SK-N-MC (cell line): ENCODE measurements around the gene THADA.
A peak's percentile ranks its signal among the peaks of the same experiment; 100 is the strongest.

Experiments used
- DNase-seq: peaks from one replicate; pipeline ENCODE4 v3.0.0-alpha.2; 2011; ENCODE audit warnings: low read depth, low spot score
- H3K27ac ChIP-seq: fragments of 200-600 bp; sonication (generic); 2 replicates; pipeline ENCODE4 v1.5.1; 2016; ENCODE audit warnings: mixed run types
- H3K36me3 ChIP-seq: fragments of 200-600 bp; sonication (generic); 2 replicates; pipeline ENCODE4 v1.6.1; 2017; ENCODE audit warnings: antibody characterized with exemption, low read length, mixed read lengths; ENCODE audit not compliant: insufficient read depth
- H3K4me3 ChIP-seq: fragments of 200-600 bp; sonication (generic); 2 replicates; pipeline ENCODE4 v1.5.1; 2016
- H3K9ac ChIP-seq: fragments of 200-600 bp; sonication (generic); 2 replicates; pipeline ENCODE4 v1.8.0; 2017; ENCODE audit warnings: mixed run types, mixed read lengths; ENCODE audit not compliant: insufficient read length
- H3K9me3 ChIP-seq: fragments of 200-600 bp; sonication (generic); 2 replicates; pipeline ENCODE4 v1.6.1; 2017; ENCODE audit warnings: low read depth, mild to moderate bottlenecking, antibody characterized with exemption, low read length, moderate library complexity, mixed read lengths
- EZH2 ChIP-seq: fragments of 200-600 bp; sonication (generic); IDR thresholded peaks from one replicate; pipeline ENCODE4 v1.6.1; 2017; ENCODE audit warnings: antibody characterized with exemption
- FOXP2 ChIP-seq: optimal IDR thresholded peaks from 2 replicates; pipeline ENCODE3; 2011; ENCODE audit warnings: mild to moderate bottlenecking, moderate library complexity; ENCODE audit not compliant: insufficient read depth; ENCODE audit errors: extremely low read length, control extremely low read depth
- POLR2AphosphoS5 ChIP-seq: IDR thresholded peaks from 2 replicates; pipeline ENCODE4 v1.6.1; 2012; ENCODE audit warnings: mild to moderate bottlenecking, low read depth, low read length, borderline replicate concordance

The THADA gene

GRCh38 chr2:43348908-43349661 is 246.8 kb downstream of the THADA start:
- TF ChIP-seq FOXP2 = no peak
- TF ChIP-seq EZH2 = no peak
- no peak for TF ChIP-seq POLR2AphosphoS5
- Histone ChIP-seq H3K4me3 (peak overlapping the region; percentile 16; the same call in 1 of the 2 replicates), H3K36me3 (no peaks in the 10 kb centered on the region), H3K9ac (no peak overlapping the region), H3K27ac (peak overlapping the region; percentile 81; the same call in 1 of the 2 replicates), H3K9me3 (no peaks in the 10 kb centered on the region)
- peak; percentile 22 for DNase-seq

- DNase-seq = no peak
- TF ChIP-seq FOXP2 (no peak), POLR2AphosphoS5 (no peak), EZH2 (no peak)
- Histone ChIP-seq H3K9me3 (no peaks in the 10 kb centered on the region), H3K9ac (no peak overlapping the region), H3K36me3 (no peaks in the 10 kb centered on the region), H3K27ac (no peak overlapping the region), H3K4me3 (no peak overlapping the region)
These were observed 248.1 kb downstream of the THADA start for GRCh38 chr2:43347746-43348145.

- Histone ChIP-seq H3K4me3 (no peak overlapping the region), H3K27ac (no peak overlapping the region), H3K9me3 (no peaks in the 10 kb centered on the region), H3K36me3 (no peaks in the 10 kb centered on the region), H3K9ac (no peak overlapping the region)
- TF ChIP-seq FOXP2 (no peak), POLR2AphosphoS5 (no peak)
- DNase-seq = no peak
These were observed 249.0 kb downstream of the THADA start for GRCh38 chr2:43346602-43347567.

GRCh38 chr2:43345872-43346271 is 250.0 kb downstream of the THADA start:
- TF ChIP-seq FOXP2 = no peak
- Histone ChIP-seq H3K4me3 (no peak overlapping the region), H3K9me3 (no peaks in the 10 kb centered on the region), H3K9ac (no peak overlapping the region), H3K27ac (no peak overlapping the region), H3K36me3 (no peaks in the 10 kb centered on the region; the same call in 1 of the 2 replicates)
- DNase-seq = no peak

- TF ChIP-seq FOXP2 = no peak
- TF ChIP-seq EZH2 = no peak
- TF ChIP-seq POLR2AphosphoS5 = no peak
- no peak for DNase-seq
- Histone ChIP-seq H3K9me3 (no peaks in the 10 kb centered on the region), H3K27ac (no peak overlapping the region; the same call in 1 of the 2 replicates), H3K36me3 (no peaks in the 10 kb centered on the region; the same call in 1 of the 2 replicates), H3K9ac (no peak overlapping the region), H3K4me3 (no peak overlapping the region)
These were observed 250.4 kb downstream of the THADA start for GRCh38 chr2:43345391-43345813.

- H3K36me3 ChIP-seq = no peaks in the 10 kb centered on the region; the same call in 1 of the 2 replicates
- no peak overlapping the region for H3K9ac ChIP-seq
- no peak overlapping the region for H3K4me3 ChIP-seq
- no peak for TF ChIP-seq EZH2
- TF ChIP-seq POLR2AphosphoS5 = no peak
- no peak for TF ChIP-seq FOXP2
- H3K27ac ChIP-seq = no peak overlapping the region; the same call in 1 of the 2 replicates
- no peaks in the 10 kb centered on the region for H3K9me3 ChIP-seq
- DNase-seq = no peak
These were observed 250.9 kb downstream of the THADA start for GRCh38 chr2:43344868-43345373.

GRCh38 chr2:43343573-43344304 is 252.1 kb downstream of the THADA start:
- no peak for TF ChIP-seq POLR2AphosphoS5
- TF ChIP-seq EZH2 = no peak
- TF ChIP-seq FOXP2 = no peak
- H3K9ac ChIP-seq = no peak overlapping the region
- H3K9me3 ChIP-seq = no peaks in the 10 kb centered on the region
- H3K36me3 ChIP-seq = no peaks in the 10 kb centered on the region; the same call in 1 of the 2 replicates
- no peak for DNase-seq
- no peak overlapping the region for H3K4me3 ChIP-seq
- H3K27ac ChIP-seq = no peak overlapping the region
